NCI-H2227 treated with DMSO at 0.1 percent for 48 hours (cell line): Measurements from ENCODE around the gene ELAVL2.

Experiments
- DNase-seq: peaks from one replicate; lab custom pipeline; 2025; lab: John Stamatoyannopoulos, UW

ELAVL2 gene

GRCh38 chr9:23821375-23822181 is 4.5 kb downstream of the ELAVL2 start:
- no peak for DNase-seq

- DNase-seq = no peak
Observed at GRCh38 chr9:23820451-23821374, 5.3 kb downstream of the ELAVL2 start.

- DNase-seq = no peak
Observed at GRCh38 chr9:23819403-23819802, 6.6 kb downstream of the ELAVL2 start.

GRCh38 chr9:23814243-23814642 is 11.8 kb downstream of the ELAVL2 start:
- DNase-seq = no peak

GRCh38 chr9:23812673-23813072 is 13.4 kb downstream of the ELAVL2 start:
- DNase-seq = no peak

GRCh38 chr9:23811633-23812032 is 14.4 kb downstream of the ELAVL2 start:
- no peak for DNase-seq

GRCh38 chr9:23803216-23803615 is 22.8 kb downstream of the ELAVL2 start:
- DNase-seq = no peak

- no peak for DNase-seq
Observed at GRCh38 chr9:23801523-23801922, 24.5 kb downstream of the ELAVL2 start.

- no peak for DNase-seq
Observed at GRCh38 chr9:23799521-23799920, 26.5 kb downstream of the ELAVL2 start.

GRCh38 chr9:23798325-23798724 is 27.7 kb downstream of the ELAVL2 start:
- no peak for DNase-seq

GRCh38 chr9:23796209-23796608 is 29.8 kb downstream of the ELAVL2 start:
- no peak for DNase-seq

- DNase-seq = no peak
Observed at GRCh38 chr9:23790351-23791260, 35.4 kb downstream of the ELAVL2 start.

- no peak for DNase-seq
Observed at GRCh38 chr9:23789529-23790254, 36.3 kb downstream of the ELAVL2 start.

- DNase-seq = no peak
Observed at GRCh38 chr9:23784962-23785361, 41.1 kb downstream of the ELAVL2 start.

GRCh38 chr9:23783509-23783908 is 42.5 kb downstream of the ELAVL2 start:
- no peak for DNase-seq

- no peak for DNase-seq
Observed at GRCh38 chr9:23779220-23779619, 46.8 kb downstream of the ELAVL2 start.

GRCh38 chr9:23777328-23777727 is 48.7 kb downstream of the ELAVL2 start:
- no peak for DNase-seq

- DNase-seq = no peak
Observed at GRCh38 chr9:23775549-23775948, 50.5 kb downstream of the ELAVL2 start.

- DNase-seq = no peak
Observed at GRCh38 chr9:23774266-23774665, 51.8 kb downstream of the ELAVL2 start.

GRCh38 chr9:23772385-23772783 is 53.7 kb downstream of the ELAVL2 start:
- DNase-seq = no peak

GRCh38 chr9:23771746-23772384 is 54.2 kb downstream of the ELAVL2 start:
- no peak for DNase-seq
